IPS-18c (cell line): ENCODE data around the gene DNLZ.
"Not testable (repeated sequence)": the region's sequence is repeated elsewhere in the genome, so short reads cannot be mapped to it uniquely, and the experiment has no call there.

Source experiments
- H3K4me3 ChIP-seq: 2 replicates; pipeline ENCODE4 v1.7.0; 2013; ENCODE audit warnings: low read depth, mild to moderate bottlenecking, low read length, moderate library complexity; ENCODE audit not compliant: insufficient read depth
- H3K9me3 ChIP-seq: one replicate; pipeline ENCODE4 v1.6.1; 2013; ENCODE audit warnings: mild to moderate bottlenecking, low read length, moderate library complexity; ENCODE audit not compliant: control insufficient read depth, insufficient read depth

The DNLZ gene

DNA sequence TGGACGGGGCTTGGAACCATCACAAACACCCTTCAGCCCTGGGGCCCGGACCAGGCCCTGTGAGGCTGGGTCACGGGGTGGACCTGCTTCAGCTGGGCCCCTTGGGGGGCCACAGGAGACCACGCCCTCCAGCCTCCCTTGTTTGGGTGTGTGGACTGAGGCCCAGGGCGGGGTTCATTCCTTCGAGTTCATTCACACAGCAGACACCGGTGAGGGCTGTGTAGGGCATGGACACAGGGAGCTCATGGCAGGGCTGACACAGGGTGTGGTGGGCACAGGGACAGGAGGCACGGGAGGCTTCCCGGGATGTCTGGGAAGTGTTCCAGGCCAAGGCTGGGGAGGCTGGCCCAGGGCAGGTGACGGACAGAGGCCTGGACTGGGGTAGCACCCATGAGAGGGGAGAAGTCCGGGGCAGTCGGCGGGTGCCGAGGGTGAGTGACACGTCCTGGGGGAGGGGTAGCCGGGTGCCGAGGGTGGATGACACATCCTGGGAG lies 8.9 kb downstream of the DNLZ start:
- Histone ChIP-seq H3K9me3 (no peaks in the 10 kb centered on the region), H3K4me3 (no peak overlapping the region)

DNA sequence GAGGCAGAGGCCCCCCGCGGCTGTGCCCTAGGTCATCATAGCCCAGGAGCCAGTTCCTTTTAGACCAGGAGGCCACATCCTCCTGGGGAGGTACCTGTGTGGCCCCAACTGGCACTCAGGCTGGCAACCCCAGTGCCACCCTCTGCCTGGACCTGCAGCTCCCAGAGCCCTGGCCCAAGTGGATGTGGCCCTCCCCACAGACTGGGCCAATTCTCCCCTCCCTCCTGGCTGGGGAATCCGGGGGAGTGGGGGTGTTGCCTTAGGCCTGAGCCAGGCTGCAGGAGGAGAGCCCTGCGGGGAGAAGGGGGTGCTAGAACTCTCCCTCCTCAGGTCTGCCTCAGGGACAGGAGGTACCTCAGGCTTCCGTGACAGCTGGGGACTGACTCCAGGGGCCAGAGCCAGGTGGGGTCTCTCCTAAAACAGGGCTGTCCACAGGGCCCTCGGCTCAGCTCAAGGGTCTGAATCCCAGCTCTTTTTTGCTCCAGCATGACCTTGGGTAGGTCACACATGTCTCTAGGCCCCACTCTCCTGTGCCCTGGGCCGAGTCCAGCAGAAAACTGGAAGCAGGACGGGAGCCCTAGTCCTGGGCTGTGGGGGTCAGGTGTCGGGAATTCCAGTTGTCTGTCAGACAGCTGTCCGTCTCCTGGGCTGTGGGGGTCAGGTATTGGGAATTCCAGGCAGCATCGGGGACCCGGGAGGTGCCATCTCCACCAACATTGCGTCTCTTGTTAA lies 9.6 kb downstream of the DNLZ start:
- Histone ChIP-seq H3K4me3 (no peak overlapping the region), H3K9me3 (no peaks in the 10 kb centered on the region)

DNA sequence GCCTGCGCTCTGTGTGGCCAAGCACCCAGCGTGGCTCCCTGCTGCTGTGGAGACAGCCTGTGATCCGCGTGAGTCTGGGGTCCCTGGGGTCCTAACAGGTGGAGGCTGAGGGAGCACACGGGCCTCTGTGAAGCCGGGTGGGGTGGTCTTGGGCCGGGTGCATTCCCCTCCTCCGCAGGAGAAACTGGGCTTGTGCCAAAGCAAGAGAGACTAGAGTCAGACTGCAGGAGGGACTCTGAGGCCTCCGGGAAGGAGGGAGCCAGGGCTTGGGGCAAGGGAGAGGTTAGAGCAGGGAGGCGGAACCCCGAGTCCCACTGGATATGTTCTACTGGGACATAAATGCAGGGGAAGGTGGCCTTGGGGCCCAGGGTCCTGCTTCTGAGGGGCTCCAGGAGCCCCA lies 10.5 kb downstream of the DNLZ start:
- Histone ChIP-seq H3K9me3 (no peaks in the 10 kb centered on the region), H3K4me3 (no peak overlapping the region)

DNA sequence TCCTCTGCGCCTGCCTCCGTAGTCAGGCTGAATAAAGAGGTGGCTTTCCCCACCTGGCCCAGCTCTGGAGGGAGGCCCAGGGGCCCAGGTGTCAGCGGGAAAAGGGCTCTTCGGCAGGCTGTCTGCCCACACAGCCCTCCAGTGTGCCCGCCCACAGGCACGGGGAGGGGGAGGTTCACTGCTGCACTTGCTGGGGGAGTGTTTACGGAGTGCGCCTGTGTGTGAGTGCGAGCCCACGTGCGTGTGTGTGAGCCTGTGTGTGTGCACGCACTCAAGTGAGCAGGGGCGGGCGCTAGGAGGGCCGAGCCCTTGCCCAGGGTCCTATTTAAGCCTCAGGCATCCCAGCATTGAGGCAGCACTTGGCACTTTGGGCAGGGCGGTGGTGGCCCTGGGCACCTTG lies 10.9 kb downstream of the DNLZ start:
- no peak overlapping the region for H3K4me3 ChIP-seq
- no peaks in the 10 kb centered on the region for H3K9me3 ChIP-seq

DNA sequence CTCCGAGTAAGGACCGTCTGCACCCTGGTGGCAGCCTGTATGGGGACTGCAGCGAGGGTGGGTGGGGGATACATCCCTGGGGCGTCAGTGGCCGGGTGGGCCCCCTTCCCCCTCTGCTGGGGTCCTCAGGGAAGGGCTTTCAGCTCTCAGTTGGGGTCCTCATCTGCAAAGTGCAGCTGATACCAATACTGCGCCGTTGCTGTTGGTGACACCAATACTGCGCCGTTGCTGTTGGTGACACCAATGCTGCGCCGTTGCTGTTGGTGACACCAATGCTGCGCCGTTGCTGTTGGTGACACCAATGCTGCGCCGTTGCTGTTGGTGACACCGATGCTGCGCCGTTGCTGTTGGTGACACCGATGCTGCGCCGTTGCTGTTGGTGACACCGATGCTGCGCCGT lies 11.7 kb downstream of the DNLZ start:
- H3K9me3 ChIP-seq, H3K4me3 ChIP-seq: not testable (repeated sequence)

DNA sequence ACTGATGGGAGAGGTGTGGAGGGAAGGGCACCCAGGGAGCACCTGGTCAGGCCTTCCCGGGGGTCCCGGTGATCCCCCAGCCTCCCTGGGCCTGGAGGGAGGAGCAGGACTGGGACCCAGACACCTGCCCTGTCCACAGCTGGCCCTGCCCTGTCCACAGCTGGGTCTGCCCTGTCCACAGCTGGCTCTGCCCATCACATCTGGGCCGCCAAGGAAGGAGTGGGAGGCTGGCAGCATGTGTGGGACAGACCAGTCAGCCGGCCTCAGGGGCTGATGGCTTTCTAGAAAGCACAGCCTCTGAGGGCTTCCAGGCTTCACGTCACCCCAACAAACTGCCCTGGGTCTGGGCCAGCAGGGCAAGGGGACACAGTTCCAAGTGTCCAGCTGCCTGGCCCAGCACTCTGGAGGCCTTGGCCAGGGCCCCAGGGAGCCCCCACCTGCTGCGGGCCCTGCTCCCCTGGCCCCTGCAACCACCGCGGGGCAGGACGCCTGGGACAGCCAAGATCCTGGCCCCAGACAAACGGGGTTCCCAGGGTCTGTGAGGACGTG lies 12.2 kb downstream of the DNLZ start:
- H3K9me3 ChIP-seq, result no peaks in the 10 kb centered on the region
- no peak overlapping the region for H3K4me3 ChIP-seq

DNA sequence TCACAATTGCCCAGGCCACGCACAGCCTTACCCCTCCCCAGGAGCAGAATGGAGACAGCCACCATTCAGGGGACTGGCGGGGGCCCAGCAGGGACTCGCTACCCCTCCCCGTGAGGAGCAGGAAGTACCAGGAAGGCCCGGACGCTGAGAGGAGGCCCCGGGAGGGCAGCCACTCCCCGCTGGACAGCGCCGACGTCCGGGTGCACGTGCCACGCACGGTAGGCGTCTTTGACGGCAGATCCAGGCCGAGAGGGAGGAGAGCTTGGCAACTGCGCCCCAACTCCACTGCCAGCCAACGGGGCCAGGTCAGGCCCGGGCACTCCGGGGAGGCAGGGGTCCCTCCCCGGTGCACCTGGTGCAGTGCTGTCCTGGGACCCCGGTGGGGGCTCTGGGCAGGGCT lies 14.0 kb downstream of the DNLZ start:
- Histone ChIP-seq H3K9me3 (no peaks in the 10 kb centered on the region), H3K4me3 (no peak overlapping the region)

DNA sequence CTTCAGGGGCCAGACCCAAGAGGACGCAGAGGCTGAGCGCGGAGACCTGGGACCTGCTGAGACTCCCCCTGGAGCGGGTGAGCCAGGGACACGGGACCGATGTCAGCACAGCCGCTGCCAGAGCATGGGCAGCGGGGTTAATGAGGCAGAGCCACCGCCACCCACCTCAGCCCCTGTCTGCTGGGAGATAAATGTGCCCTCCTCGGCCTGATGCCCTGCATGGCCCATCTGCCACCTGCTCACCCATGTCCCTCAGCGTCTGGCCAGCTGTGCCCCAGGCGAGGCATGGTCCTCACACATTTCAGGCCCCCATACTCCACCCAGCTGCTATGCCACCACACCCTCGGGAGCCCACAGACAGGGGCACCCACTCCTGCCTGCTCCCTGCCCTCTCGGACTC lies 14.9 kb downstream of the DNLZ start:
- Histone ChIP-seq H3K9me3 (no peaks in the 10 kb centered on the region), H3K4me3 (no peak overlapping the region)

DNA sequence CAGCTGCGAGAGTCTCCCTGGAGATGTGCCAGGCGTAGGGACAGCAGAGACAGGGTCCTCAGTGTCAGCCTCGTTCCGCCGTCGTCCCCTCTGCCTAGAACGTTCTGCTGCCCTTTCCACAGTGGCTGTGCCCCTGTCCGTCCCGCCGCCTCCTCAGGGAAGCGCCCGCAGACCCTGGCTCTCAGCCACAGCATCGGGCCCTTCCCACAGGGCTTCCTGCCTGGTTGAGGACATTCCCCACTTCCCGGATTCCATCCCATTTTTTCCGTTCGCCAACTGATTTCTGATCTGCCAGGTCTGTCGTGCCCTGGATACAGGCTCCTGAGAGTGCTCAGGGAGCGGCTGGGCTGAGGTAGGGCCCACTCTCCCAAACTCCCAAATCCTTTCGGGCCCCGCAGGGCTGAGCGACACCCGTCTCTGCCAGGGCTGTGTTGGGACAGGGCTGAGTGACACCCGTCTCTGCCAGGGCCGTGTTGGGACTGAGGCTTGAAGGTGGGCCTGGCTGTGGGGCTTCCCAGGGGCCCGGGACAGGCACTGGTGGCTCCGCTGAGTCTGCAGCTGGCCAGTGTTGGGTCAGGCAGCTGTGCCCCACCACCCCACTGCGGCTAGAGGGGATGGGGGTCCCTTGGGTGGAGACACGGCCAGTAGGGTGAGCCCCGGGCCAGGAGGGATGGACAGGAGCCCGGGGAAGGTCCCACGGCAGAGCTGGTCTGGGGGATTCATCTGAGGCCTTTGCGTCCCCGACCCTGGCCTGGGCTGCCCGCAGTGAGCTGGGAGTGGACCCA lies 15.9 kb downstream of the DNLZ start:
- Histone ChIP-seq H3K4me3 (no peak overlapping the region), H3K9me3 (peaks cover 2% of the 10 kb centered on the region)

DNA sequence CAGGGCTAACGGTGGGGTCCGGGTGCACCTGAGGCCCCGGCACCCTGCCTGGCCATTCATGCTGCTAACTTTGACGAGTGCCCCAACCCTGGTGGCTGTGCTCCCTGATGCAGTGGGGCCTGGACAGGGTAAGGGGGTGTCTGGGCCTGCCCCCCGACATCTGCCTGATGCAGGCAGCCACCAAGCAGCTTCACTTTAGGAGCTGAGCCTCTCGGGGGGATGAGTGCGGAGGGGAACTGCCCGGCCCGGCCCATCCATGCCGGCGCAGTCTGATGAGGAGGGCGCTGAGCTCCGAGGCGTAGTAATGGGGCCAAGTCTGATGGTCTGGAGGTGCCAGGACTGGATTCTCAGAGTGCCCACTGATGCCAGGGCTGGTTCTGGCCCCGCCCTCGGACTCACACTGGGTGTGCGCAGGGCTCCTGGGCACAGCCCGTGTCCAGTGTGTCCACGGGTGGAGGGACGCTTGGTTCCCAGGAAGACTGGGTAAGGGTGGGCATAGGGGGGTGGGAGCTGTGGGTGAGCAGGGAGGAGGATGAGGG lies 16.5 kb downstream of the DNLZ start:
- no peak overlapping the region for H3K4me3 ChIP-seq
- H3K9me3 ChIP-seq, result peaks cover 2% of the 10 kb centered on the region

DNA sequence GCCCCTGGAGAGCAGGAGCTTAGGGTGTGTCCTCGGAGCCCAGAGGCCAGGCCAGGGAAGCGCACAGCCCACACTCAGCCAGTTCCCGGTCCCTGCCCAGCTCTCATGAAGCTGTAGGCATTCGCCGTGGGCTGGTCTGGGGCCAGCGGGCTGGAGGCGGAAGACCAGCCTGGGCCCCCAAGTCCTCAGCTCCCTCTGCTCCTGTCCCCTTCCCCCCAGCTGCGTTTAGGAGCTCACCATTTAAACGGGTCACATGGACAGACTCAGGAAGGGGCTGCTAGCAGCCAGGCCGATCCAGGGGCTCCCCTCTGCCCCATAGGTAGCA lies 17.4 kb downstream of the DNLZ start:
- Histone ChIP-seq H3K4me3 (no peak overlapping the region), H3K9me3 (peaks cover 2% of the 10 kb centered on the region)

DNA sequence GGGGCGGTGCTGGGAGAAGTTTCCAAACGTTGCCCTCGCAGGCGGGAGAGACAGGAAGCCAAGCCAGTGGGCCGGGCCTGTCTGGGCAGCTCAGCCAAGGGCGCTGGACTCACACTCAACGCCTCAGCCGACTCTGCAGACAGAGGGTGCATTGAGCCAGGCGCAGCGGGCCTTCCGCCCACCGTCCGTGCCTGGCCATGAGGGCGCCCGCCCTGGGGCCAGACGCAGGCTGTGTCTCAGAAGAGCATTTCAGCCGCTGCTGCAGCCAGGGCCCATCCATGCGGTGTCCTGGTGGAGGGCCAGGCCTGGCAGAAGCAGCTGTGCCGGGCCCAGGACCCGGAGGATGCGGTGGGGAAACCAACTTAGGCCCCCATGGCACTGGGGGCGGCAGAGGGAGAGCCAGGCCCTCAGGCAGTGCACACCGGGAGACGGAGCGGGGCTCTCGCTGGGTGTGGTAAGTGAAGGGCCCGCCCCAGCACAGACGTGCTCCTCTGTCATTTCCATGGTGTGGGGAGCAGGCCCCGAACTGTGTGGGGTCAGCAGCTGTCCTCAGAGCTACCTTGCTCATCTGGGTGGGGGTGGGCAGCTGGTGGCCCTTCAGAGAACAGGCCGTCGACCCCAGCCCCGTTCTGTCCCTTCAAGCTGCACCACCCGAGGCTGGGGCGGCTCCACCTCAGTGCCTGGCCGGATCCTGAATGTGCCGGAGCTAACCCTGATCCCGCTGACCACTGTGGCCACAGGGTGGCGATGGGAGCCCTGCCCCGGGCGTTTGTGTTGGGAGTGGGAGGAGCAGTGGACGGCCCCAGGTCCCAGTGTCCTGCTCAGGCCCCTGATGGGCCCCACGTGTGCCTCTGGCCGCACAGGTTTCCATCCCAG lies 18.0 kb downstream of the DNLZ start:
- Histone ChIP-seq H3K4me3 (no peak overlapping the region), H3K9me3 (peaks cover 2% of the 10 kb centered on the region)

DNA sequence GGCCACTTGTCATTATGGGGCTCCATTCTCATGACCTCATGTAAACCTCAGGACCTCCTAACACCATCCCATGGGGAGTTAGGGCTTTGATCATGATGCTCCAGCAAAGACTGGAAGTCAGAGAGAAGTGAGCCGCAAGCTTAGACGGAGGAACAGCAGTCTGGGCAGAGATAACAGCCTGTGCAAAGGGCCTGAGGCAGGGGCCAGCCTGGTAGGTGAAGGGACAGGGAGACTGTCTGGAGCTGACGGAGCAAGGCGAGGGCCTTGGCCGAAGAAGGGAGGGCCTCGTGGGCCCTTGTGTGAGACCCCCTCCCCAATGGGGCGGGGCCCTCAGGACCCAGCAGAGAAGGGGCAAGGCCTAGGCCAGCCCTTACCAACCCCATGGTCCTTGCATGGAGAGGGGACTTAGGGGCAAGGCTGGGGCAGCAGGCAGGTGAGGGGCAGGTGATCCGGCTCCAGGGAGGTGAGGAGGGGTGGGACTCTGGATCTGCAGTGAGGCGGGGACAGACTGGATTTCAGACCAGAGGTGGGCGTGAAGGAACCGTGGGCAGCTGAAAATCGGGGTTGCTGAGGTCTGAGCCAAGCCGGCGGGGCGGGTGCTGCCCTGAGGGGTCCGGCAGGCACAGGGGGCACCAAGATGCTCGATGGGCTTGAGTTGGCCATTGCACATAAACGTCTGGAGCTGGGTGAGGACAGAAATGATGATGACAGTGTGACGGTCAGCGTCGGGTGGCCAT lies 18.8 kb downstream of the DNLZ start:
- H3K4me3 ChIP-seq, result no peak overlapping the region
- peaks cover 2% of the 10 kb centered on the region for H3K9me3 ChIP-seq

DNA sequence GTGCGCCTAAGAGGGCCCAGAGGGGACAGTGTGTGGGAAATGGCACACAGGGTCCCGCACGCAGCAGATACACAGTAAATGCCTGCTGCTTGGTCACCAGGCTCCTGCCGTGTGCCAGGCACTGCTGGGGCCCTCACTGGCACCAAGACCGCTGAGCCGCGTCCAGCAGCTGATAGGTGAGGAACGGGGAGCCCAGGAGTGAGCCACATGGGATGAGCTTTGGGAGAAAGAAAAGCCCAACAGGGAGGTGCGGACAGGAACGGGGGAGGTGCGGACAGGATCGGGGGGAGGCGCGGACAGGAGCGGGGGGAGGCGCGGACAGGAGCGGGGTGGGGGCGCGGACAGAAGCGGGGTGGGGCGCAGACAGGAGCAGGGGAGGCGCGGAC lies 19.7 kb downstream of the DNLZ start:
- peaks cover 2% of the 10 kb centered on the region for H3K9me3 ChIP-seq
- no peak overlapping the region for H3K4me3 ChIP-seq

DNA sequence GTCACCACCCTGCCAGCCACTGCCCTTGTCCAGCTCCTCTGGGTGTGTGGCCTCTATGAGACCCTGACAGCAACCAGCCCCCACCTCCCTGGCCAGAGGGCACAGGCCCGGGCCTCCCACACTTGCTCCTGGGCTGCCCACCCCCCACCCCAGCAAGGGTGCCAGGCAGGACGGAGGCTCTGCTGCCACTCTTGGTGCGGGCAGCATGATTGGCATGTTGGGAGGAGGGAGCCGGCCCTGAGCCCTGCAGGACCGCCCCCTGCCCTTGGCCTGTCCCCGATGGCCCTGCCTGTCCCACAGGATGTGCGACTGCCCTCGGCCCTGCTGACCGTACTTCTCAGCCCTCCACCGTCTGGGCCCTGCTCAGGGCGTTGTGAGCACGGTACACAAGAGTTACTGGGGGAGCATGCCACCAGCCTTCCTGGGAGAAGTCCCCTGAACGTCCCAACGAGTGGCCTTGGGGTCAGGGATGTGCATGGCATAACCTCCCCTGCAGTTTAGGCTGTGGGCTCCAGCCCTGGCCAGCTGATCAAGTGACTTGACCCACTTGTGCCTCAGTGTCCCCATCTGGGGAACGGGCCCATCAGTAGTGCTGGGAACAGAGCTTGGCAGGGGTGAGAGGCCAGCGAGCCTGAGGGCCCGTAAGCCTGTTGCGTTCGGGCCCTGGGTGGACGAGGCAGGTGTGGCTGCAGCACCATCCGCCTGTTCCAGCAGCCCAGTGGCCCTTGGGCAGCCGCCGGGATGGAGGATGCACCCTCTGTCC lies 20.2 kb downstream of the DNLZ start:
- Histone ChIP-seq H3K4me3 (peak overlapping the region; percentile 50; the same call in 1 of the 2 replicates), H3K9me3 (peaks cover 2% of the 10 kb centered on the region)
